UCSD-AML1 (cell line): ENCODE data around the gene MSI2.

Source experiments
- DNase-seq: peaks from one replicate; lab custom pipeline; 2025; ENCODE audit not compliant: unreplicated experiment; lab: John Stamatoyannopoulos, UW

The MSI2 gene

DNA sequence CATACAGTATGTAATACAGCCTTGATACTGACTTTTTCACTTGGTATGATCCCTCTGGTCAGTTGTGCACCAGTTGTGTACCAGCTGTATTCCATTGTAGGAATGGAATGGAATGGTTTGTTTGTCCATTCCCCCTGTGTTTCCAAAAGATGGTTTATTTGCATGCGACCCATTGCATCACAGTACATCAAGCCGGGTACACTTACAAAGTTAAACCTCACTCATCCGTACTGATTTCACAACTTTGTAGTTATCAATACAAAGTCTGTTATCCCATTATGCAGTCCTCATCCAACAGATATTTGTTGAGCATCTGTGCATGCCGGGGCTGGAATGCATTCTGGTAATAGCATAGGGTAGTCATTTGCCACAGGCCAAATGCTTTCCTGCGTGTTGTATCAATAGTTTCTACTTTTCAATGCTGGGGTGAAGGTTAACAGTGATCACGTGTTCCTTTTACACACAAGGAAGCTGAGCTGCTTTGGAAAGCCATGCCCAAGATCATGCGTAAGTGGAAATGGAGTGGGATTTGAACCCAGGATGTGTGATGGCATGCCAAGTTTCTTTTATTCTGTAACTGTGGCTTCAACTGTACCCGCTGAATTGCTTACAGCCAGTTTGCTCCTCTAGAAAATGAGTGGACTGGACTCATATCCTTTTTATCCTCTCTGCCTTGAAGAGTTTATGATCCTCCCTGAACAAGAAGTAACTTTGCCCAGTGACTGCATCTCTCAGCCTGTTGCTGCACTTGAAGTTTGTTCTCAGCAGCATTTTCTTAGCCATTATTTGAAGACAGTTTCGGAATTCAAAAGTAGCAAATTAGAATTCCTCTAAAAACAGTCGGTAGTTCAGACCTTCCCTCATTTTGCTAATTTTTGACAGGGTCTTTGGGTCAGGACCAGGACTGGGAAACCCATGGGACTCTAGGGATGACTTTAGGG, 260.2 kb downstream of the MSI2 start:
- DNase-seq, result no peak

DNA sequence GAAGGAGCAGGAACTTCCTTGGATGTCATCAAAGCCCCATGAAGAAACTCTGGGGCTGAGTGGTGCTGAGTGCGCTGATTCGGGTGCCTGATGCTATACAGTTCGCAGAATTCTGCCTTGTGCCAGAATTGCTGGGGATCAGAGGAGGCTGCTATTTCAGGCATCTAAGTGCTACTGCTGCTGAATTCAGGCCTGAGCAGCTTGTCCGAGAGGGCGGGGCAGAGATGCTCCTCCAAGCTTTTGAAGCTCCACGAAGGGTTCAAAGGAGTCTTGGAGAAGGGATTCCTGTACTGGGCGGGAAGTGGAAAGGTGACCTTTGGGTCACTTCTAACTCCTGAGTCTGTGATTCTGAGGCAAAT, 260.9 kb downstream of the MSI2 start:
- DNase-seq, result no peak

- no peak for DNase-seq
Measured at GRCh38 chr17:57517632-57518456, 261.5 kb downstream of the MSI2 start.

GRCh38 chr17:57518587-57519581, 262.6 kb downstream of the MSI2 start:
- no peak for DNase-seq

GRCh38 chr17:57519800-57520199, 263.5 kb downstream of the MSI2 start:
- DNase-seq, result no peak

DNA sequence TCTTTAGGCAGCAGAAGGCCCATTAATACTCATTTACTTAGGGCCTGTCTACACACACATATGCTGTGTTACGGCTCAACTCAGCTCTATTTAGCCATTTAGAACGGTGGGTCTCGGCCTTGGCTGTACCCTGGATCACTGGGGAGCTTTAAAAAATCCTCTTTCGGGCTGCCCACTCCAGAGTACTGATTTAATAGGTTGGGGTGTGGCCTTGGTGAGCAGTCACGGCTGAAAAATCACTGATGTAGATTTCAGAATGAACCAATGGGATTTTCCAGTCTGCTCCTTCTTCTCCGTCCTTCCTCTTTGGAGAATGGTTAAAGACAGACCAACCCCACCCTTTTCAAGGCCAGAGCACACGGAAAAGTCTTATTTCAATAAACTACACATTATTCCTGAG, 265.3 kb downstream of the MSI2 start:
- no peak for DNase-seq

DNA sequence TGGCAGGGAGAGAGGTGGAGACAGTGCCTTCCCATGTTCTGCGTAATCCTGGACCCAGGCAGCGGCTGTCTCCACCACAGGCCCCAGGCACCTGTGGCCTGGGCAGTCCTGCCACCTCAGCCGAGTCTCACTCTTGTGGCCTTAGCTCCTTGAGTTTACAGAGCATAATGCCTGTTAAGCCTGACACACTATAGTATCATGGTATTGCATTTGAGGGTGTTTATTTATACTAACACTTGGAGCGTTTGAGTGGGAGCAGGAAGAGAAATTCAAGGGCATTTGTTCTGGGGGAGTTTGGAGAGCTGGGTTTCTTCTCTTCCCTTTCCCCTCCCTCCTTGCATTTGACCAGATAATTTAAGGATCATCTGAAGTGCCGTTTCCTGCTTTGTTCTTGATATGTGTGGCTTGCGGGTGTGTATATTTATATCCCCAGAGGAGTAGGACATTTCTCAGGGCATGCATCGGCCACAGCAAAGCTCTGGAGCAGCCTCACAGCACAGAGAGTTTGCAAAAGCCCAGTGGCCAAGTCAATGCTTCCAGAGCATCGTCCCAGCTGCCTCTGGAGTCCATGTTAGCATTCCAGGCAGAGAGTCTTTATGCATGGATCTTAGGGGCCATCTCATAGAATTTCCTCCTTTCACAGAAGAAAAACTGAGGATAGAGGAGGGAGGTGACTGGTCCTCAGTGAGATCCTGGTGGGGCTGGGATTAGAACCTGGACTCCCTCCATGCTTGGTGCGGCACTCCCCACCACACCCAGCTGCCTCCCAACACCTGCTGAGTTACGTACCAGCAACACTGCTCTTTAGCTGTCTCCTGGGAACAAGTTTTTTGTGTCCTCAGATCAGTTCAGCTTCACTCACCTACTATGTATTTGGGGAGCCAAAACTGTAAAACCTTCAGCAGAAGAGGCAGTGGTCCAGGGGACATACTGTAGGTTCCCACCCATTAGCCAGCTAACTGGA, 266.0 kb downstream of the MSI2 start:
- DNase-seq, result no peak

GRCh38 chr17:57523926-57524632, 267.8 kb downstream of the MSI2 start:
- DNase-seq, result no peak

DNA sequence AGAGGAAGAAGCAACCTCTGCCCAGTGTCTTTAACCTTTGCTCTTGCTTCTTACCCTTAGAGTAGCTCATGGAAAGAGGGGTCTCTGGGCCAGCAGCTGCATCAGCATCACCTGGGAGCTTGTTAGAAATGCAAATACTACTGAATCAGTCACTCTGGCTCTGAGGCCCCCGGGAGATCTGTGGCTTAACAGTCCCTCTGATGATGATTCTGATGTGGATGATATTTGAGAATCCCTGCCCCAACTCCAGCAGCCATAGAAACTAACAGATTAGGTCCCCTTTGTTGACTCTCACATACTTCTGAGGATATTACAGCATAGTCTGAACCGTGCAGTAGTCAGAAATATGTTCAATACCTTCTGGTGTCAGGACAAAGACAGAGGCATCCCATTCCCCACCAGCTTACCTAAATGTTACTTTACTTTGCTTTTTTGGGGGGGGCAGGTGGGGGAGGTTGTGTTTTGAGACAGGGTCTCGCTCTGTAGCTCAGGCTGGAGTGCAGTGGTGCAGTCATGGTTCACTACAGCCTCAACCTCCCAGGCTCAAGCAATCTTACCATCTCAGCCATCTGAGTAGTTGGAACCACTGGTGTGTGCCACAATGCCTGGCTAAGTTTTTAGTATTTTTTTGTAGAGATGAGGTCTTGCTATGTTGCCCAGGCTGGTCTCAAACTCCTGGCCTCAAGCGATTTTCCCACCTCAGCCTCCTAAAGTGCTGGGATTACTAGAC, 268.7 kb downstream of the MSI2 start:
- no peak for DNase-seq

- DNase-seq, result no peak
Measured at GRCh38 chr17:57527221-57528057, 271.1 kb downstream of the MSI2 start.

GRCh38 chr17:57528058-57528451, 271.7 kb downstream of the MSI2 start:
- no peak for DNase-seq

GRCh38 chr17:57530026-57530425, 273.7 kb downstream of the MSI2 start:
- no peak for DNase-seq

GRCh38 chr17:57530508-57530907, 274.2 kb downstream of the MSI2 start:
- no peak for DNase-seq

GRCh38 chr17:57531078-57531477, 274.8 kb downstream of the MSI2 start:
- DNase-seq, result no peak

GRCh38 chr17:57531648-57532504, 275.6 kb downstream of the MSI2 start:
- no peak for DNase-seq

DNA sequence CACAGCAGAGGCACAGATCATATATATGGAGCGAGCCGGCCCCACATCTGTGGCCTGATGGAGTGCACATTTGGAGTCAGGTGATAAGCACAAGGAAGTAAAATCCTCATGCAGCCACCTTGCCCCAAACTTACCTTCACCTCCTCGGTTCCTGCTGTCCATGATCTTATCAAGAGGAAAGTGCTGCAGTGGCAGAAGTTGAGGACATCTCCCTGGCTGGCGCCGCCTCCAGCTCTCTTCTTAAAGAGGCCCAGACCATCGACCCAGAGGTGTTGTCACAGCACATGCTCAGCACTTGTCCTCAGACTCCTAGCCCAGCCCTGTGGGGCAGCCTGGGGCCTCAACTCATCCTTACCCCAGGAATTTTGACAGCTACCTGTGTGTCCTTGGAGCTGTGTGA, 276.2 kb downstream of the MSI2 start:
- no peak for DNase-seq

DNA sequence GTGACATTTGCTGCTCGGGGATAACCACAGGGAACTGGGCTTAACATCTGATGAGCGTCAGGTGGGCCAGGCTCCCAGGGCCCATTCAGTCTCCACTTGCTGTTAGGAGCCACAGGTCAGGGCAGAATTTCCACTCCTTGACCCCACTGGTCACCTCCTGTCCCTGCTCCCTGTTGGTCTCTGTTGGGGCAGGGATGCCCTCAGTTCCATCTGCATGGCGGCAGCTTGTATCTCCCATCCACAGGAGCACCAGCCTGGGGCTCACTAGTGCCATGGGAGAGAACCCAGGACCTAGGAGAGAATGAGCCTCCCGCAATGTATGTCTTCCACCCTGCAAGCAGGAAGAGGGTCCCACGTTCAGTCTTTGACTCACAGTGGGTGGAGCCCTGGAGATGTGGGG, 276.6 kb downstream of the MSI2 start:
- DNase-seq, result no peak
